ENCODE results near the gene SLC7A14.

The SLC7A14 gene

GRCh38 chr3:170454509-170454908, 131.4 kb downstream of the SLC7A14 start:
- no peak overlapping the region for H3K4me3 ChIP-seq (ENCODE audit: low read depth, low read length)
- no peaks in the 10 kb centered on the region for H3K27me3 ChIP-seq (ENCODE audit: control insufficient read depth, insufficient read depth, low read length)
- peaks cover 3% of the 10 kb centered on the region for H3K4me1 ChIP-seq (ENCODE audit: control insufficient read depth, insufficient read depth, low read length)
- H3K9me3 ChIP-seq (ENCODE audit: control insufficient read depth, insufficient read depth, low read length), result no peaks in the 10 kb centered on the region
- no peak overlapping the region for H3K9ac ChIP-seq (ENCODE audit: low read depth, low read length)
- H3K36me3 ChIP-seq (ENCODE audit: control insufficient read depth, insufficient read depth, low read length), result no peaks in the 10 kb centered on the region

- Histone ChIP-seq H3K9ac (ENCODE audit: low read depth, low read length) (no peak overlapping the region), H3K27me3 (ENCODE audit: control insufficient read depth, insufficient read depth, low read length) (no peaks in the 10 kb centered on the region), H3K4me1 (ENCODE audit: control insufficient read depth, insufficient read depth, low read length) (peaks cover 3% of the 10 kb centered on the region), H3K4me3 (ENCODE audit: low read depth, low read length) (no peak overlapping the region), H3K36me3 (ENCODE audit: control insufficient read depth, insufficient read depth, low read length) (no peaks in the 10 kb centered on the region), H3K9me3 (ENCODE audit: control insufficient read depth, insufficient read depth, low read length) (no peaks in the 10 kb centered on the region)
These were observed 135.8 kb downstream of the SLC7A14 start for GRCh38 chr3:170450039-170450438.

- no peak overlapping the region for H3K4me3 ChIP-seq (ENCODE audit: low read depth, low read length)
- peaks cover 3% of the 10 kb centered on the region for H3K4me1 ChIP-seq (ENCODE audit: control insufficient read depth, insufficient read depth, low read length)
- no peaks in the 10 kb centered on the region for H3K27me3 ChIP-seq (ENCODE audit: control insufficient read depth, insufficient read depth, low read length)
- no peak overlapping the region for H3K9ac ChIP-seq (ENCODE audit: low read depth, low read length)
- H3K36me3 ChIP-seq (ENCODE audit: control insufficient read depth, insufficient read depth, low read length), result no peaks in the 10 kb centered on the region
- H3K9me3 ChIP-seq (ENCODE audit: control insufficient read depth, insufficient read depth, low read length), result no peaks in the 10 kb centered on the region
These were observed 137.3 kb downstream of the SLC7A14 start for GRCh38 chr3:170448584-170448983.

GRCh38 chr3:170443457-170443856, 142.4 kb downstream of the SLC7A14 start:
- no peak overlapping the region for H3K4me3 ChIP-seq (ENCODE audit: low read depth, low read length)

GRCh38 chr3:170442947-170443346, 142.9 kb downstream of the SLC7A14 start:
- Histone ChIP-seq H3K4me3 (ENCODE audit: low read depth, low read length) (no peak overlapping the region), H3K27me3 (ENCODE audit: control insufficient read depth, insufficient read depth, low read length) (no peaks in the 10 kb centered on the region), H3K4me1 (ENCODE audit: control insufficient read depth, insufficient read depth, low read length) (no peaks in the 10 kb centered on the region), H3K9me3 (ENCODE audit: control insufficient read depth, insufficient read depth, low read length) (no peaks in the 10 kb centered on the region), H3K36me3 (ENCODE audit: control insufficient read depth, insufficient read depth, low read length) (no peaks in the 10 kb centered on the region), H3K9ac (ENCODE audit: low read depth, low read length) (no peak overlapping the region)

More at GRCh38 chr3:170443457-170443856, 142.4 kb downstream of the SLC7A14 start:
- no peaks in the 10 kb centered on the region for H3K27me3 ChIP-seq (ENCODE audit: control insufficient read depth, insufficient read depth, low read length)
- H3K9me3 ChIP-seq (ENCODE audit: control insufficient read depth, insufficient read depth, low read length), result no peaks in the 10 kb centered on the region
- H3K9ac ChIP-seq (ENCODE audit: low read depth, low read length), result no peak overlapping the region
- no peaks in the 10 kb centered on the region for H3K36me3 ChIP-seq (ENCODE audit: control insufficient read depth, insufficient read depth, low read length)
- H3K4me1 ChIP-seq (ENCODE audit: control insufficient read depth, insufficient read depth, low read length), result no peaks in the 10 kb centered on the region

- Histone ChIP-seq H3K27me3 (ENCODE audit: control insufficient read depth, insufficient read depth, low read length) (no peaks in the 10 kb centered on the region), H3K4me1 (ENCODE audit: control insufficient read depth, insufficient read depth, low read length) (no peaks in the 10 kb centered on the region), H3K36me3 (ENCODE audit: control insufficient read depth, insufficient read depth, low read length) (no peaks in the 10 kb centered on the region), H3K9me3 (ENCODE audit: control insufficient read depth, insufficient read depth, low read length) (no peaks in the 10 kb centered on the region), H3K4me3 (ENCODE audit: low read depth, low read length) (no peak overlapping the region), H3K9ac (ENCODE audit: low read depth, low read length) (no peak overlapping the region)
These were observed 144.5 kb downstream of the SLC7A14 start for GRCh38 chr3:170441412-170441811.

GRCh38 chr3:170440344-170440743, 145.5 kb downstream of the SLC7A14 start:
- H3K9ac ChIP-seq (ENCODE audit: low read depth, low read length), result no peak overlapping the region
- H3K36me3 ChIP-seq (ENCODE audit: control insufficient read depth, insufficient read depth, low read length), result no peaks in the 10 kb centered on the region
- no peaks in the 10 kb centered on the region for H3K4me1 ChIP-seq (ENCODE audit: control insufficient read depth, insufficient read depth, low read length)
- no peaks in the 10 kb centered on the region for H3K9me3 ChIP-seq (ENCODE audit: control insufficient read depth, insufficient read depth, low read length)
- no peak overlapping the region for H3K4me3 ChIP-seq (ENCODE audit: low read depth, low read length)
- H3K27me3 ChIP-seq (ENCODE audit: control insufficient read depth, insufficient read depth, low read length), result no peaks in the 10 kb centered on the region

- Histone ChIP-seq H3K27me3 (ENCODE audit: control insufficient read depth, insufficient read depth, low read length) (no peaks in the 10 kb centered on the region), H3K9me3 (ENCODE audit: control insufficient read depth, insufficient read depth, low read length) (no peaks in the 10 kb centered on the region), H3K4me3 (ENCODE audit: low read depth, low read length) (no peak overlapping the region), H3K9ac (ENCODE audit: low read depth, low read length) (no peak overlapping the region), H3K4me1 (ENCODE audit: control insufficient read depth, insufficient read depth, low read length) (no peaks in the 10 kb centered on the region), H3K36me3 (ENCODE audit: control insufficient read depth, insufficient read depth, low read length) (no peaks in the 10 kb centered on the region)
These were observed 147.0 kb downstream of the SLC7A14 start for GRCh38 chr3:170438836-170439235.

- H3K9ac ChIP-seq (ENCODE audit: low read depth, low read length), result no peak overlapping the region
- H3K9me3 ChIP-seq (ENCODE audit: control insufficient read depth, insufficient read depth, low read length), result no peaks in the 10 kb centered on the region
- no peaks in the 10 kb centered on the region for H3K36me3 ChIP-seq (ENCODE audit: control insufficient read depth, insufficient read depth, low read length)
- H3K4me1 ChIP-seq (ENCODE audit: control insufficient read depth, insufficient read depth, low read length), result no peaks in the 10 kb centered on the region
- H3K27me3 ChIP-seq (ENCODE audit: control insufficient read depth, insufficient read depth, low read length), result no peaks in the 10 kb centered on the region
- H3K4me3 ChIP-seq (ENCODE audit: low read depth, low read length), result no peak overlapping the region
These were observed 148.0 kb downstream of the SLC7A14 start for GRCh38 chr3:170437696-170438407.

GRCh38 chr3:170437176-170437575, 148.7 kb downstream of the SLC7A14 start:
- Histone ChIP-seq H3K27me3 (ENCODE audit: control insufficient read depth, insufficient read depth, low read length) (no peaks in the 10 kb centered on the region), H3K4me3 (ENCODE audit: low read depth, low read length) (no peak overlapping the region), H3K9me3 (ENCODE audit: control insufficient read depth, insufficient read depth, low read length) (no peaks in the 10 kb centered on the region), H3K9ac (ENCODE audit: low read depth, low read length) (no peak overlapping the region), H3K36me3 (ENCODE audit: control insufficient read depth, insufficient read depth, low read length) (no peaks in the 10 kb centered on the region), H3K4me1 (ENCODE audit: control insufficient read depth, insufficient read depth, low read length) (no peaks in the 10 kb centered on the region)

- no peaks in the 10 kb centered on the region for H3K4me1 ChIP-seq (ENCODE audit: control insufficient read depth, insufficient read depth, low read length)
- H3K4me3 ChIP-seq (ENCODE audit: low read depth, low read length), result no peak overlapping the region
- H3K36me3 ChIP-seq (ENCODE audit: control insufficient read depth, insufficient read depth, low read length), result no peaks in the 10 kb centered on the region
- no peaks in the 10 kb centered on the region for H3K27me3 ChIP-seq (ENCODE audit: control insufficient read depth, insufficient read depth, low read length)
- H3K9ac ChIP-seq (ENCODE audit: low read depth, low read length), result no peak overlapping the region
- H3K9me3 ChIP-seq (ENCODE audit: control insufficient read depth, insufficient read depth, low read length), result no peaks in the 10 kb centered on the region
These were observed 149.2 kb downstream of the SLC7A14 start for GRCh38 chr3:170436697-170437096.

- Histone ChIP-seq H3K4me1 (ENCODE audit: control insufficient read depth, insufficient read depth, low read length) (no peaks in the 10 kb centered on the region), H3K36me3 (ENCODE audit: control insufficient read depth, insufficient read depth, low read length) (no peaks in the 10 kb centered on the region), H3K9ac (ENCODE audit: low read depth, low read length) (no peak overlapping the region), H3K9me3 (ENCODE audit: control insufficient read depth, insufficient read depth, low read length) (no peaks in the 10 kb centered on the region), H3K4me3 (ENCODE audit: low read depth, low read length) (no peak overlapping the region), H3K27me3 (ENCODE audit: control insufficient read depth, insufficient read depth, low read length) (no peaks in the 10 kb centered on the region)
These were observed 153.5 kb downstream of the SLC7A14 start for GRCh38 chr3:170432416-170432815.
